GM19351 (cell line): ENCODE results near the gene PLCB3.

ENCODE experiments used
- ATAC-seq: cut with Tn5 transposase; IDR thresholded peaks from one replicate; pipeline ENCODE4 v1.9.1; 2021; ENCODE audit warnings: mild to moderate bottlenecking, moderate library complexity; ENCODE audit not compliant: unreplicated experiment

The PLCB3 gene

DNA sequence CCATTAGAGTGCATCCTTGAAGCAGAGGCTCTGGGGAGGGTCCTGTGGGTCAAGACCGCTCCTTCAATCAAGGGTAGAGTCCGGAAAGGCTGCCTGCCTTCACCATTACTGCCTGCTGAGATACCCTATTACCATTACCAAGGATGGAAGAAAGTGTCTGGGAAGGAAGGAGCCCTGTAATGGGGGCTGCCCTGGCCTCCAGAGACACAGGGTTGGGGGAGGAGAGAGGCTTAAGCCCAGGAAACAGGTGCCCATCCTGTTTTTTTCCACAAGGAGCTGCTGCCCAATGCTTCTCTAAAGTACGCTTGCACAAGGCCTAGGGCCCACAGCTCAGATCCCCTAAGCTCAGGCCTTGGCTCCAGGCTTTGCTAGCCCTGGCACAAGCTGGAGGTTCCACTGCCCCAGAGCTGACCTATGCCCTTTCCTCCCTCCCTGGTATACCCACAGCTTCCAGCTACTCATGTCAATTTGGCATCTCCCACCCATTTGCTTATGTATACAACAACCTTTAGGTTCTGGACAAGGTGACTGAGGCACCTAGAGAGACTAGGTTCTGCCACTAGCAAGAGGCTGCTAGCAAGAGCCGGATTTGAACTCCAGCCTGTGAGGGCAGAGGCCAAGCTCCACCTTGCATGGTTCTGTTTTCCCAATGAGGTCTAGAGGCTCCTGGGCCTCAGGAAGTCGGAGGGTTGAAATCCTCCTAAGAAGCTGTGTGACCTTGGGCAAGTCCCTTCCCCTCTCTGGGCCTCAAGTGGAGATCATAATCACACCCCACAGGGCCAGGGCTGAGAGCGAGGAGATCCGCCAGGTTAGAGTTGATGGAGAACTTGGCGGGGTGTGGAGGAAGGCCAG, 1.5 kb upstream of the PLCB3 start:
- ATAC-seq, result no peak

- no peak for ATAC-seq
Measured at GRCh38 chr11:64250415-64251015, 815 bp upstream of the PLCB3 start.

DNA sequence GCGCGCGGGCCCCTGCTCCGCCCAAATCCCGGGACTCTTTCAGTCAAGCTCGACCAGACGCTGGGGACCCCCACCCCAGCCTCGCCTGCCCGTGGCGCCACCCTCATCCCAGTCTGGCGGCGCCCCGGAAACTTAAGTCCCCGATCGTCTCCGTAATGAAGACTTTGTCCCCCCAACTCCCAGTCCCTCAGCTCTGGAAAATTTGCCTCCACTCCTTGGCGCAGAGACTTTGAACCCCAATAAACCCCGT, 348 bp downstream of the PLCB3 start:
- no peak for ATAC-seq

GRCh38 chr11:64252003-64252872, 908 bp downstream of the PLCB3 start:
- no peak for ATAC-seq

- no peak for ATAC-seq
Measured at GRCh38 chr11:64253043-64253442, 1.7 kb downstream of the PLCB3 start.

GRCh38 chr11:64253481-64253880, 2.2 kb downstream of the PLCB3 start:
- no peak for ATAC-seq

GRCh38 chr11:64254326-64254725, 3.0 kb downstream of the PLCB3 start:
- no peak for ATAC-seq

GRCh38 chr11:64255135-64256128, 4.1 kb downstream of the PLCB3 start:
- ATAC-seq, result no peak

GRCh38 chr11:64256300-64256699, 5.0 kb downstream of the PLCB3 start:
- ATAC-seq, result no peak

- ATAC-seq, result no peak
Measured at GRCh38 chr11:64258356-64258755, 7.0 kb downstream of the PLCB3 start.

- no peak for ATAC-seq
Measured at GRCh38 chr11:64258946-64259532, 7.7 kb downstream of the PLCB3 start.

GRCh38 chr11:64259533-64260067, 8.3 kb downstream of the PLCB3 start:
- no peak for ATAC-seq

DNA sequence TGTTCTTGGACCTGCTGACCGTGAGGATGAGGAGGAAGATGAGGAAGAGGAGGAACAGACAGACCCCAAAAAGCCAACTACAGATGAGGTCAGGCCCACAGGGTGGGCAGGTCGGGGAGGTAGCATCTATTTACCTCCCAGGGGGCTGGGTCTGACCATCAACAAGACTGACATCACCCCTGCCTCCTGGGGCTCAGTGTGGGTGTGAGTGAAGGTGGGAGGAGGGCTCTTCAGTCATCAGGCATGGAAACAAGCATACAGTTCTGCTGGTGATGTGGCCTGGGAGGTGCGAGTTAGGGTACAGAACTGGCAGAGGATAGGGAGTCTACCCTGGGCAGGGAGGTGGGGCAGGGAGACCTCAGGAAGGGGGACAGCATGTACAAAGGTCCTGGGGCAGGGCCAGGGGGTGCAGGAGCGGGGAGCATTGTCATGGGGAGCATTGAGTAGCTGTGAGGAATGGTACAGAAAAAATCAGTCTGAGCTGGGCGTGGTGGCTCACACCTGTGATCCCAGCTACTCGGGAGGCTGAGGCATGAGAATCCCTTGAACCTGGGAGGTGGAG, 8.9 kb downstream of the PLCB3 start:
- ATAC-seq, result no peak

DNA sequence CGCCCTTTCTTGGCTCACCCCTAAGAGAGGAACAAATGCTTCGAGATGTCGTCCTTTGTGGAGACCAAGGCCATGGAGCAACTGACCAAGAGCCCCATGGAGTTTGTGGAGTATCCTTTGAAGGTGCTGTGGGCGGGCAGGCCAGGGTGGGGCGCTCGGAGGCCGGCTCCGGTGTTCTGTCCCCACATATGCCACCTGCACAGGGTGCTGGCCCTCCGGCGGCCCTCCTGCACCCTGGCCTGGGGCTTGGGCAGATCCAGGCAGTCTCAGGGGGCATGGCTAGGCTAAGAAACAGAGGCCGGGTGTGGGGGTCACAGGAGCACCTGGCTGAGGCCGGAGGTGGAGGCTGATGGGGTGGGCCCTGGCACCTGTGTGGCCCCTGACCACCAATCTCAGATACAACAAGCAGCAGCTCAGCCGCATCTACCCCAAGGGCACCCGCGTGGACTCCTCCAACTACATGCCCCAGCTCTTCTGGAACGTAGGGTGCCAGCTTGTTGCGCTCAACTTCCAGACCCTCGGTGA, 10.3 kb downstream of the PLCB3 start:
- no peak for ATAC-seq

- ATAC-seq, result no peak
Measured at GRCh38 chr11:64262271-64263002, 11.1 kb downstream of the PLCB3 start.

DNA sequence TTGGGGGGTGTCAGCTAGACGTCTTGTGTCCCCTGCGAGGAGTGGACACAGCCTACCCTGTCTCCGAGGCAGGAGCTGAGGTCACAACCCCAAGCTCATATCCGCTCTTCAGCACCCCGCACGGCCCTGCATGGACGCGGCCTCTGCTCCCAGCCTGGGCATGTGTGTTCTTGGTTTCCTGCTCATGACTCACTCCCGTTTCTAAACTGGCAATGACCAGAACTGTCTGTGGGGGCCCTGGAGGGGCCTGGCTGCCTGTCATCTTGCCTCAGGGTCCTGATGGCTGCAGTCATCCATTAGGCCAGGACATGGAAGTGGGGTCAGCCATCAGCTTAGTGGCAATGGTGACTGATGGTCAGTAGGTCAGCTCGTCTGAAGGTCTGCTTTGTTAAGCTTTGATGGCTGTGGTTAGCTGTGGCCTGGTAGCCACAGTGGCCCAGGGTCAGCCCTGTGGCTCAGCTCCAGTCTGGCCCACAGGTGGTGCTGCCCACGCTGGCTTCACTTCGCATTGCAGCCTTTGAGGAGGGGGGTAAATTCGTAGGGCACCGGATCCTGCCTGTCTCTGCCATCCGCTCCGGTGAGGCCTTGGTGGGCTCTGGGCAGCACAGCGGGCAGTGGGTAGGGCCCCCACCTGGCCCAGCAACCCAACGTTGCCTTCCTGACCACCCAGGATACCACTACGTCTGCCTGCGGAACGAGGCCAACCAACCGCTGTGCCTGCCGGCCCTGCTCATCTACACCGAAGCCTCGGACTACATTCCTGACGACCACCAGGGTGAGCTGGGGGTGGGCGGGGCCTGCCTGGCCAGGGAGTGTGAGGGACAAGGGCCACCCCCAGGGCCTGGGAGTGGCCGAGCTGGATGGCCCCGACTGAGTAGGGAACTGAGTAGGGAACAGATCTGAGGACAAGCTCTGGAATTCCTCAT, 12.0 kb downstream of the PLCB3 start:
- no peak for ATAC-seq

DNA sequence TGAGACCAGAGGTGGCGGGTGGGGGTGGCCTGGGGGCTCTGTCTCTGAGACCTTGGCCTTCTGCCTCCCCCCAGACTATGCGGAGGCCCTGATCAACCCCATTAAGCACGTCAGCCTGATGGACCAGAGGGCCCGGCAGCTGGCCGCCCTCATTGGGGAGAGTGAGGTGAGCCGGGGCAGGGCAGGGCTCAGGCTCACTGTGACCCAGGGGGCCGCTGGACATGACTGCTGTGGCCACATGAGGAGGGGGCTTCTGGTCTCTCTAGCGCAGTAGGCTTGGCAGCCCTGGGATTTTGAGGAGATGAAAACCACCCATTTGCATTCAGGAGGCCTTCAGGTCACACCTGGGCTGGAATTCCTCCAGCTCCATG, 12.6 kb downstream of the PLCB3 start:
- no peak for ATAC-seq

DNA sequence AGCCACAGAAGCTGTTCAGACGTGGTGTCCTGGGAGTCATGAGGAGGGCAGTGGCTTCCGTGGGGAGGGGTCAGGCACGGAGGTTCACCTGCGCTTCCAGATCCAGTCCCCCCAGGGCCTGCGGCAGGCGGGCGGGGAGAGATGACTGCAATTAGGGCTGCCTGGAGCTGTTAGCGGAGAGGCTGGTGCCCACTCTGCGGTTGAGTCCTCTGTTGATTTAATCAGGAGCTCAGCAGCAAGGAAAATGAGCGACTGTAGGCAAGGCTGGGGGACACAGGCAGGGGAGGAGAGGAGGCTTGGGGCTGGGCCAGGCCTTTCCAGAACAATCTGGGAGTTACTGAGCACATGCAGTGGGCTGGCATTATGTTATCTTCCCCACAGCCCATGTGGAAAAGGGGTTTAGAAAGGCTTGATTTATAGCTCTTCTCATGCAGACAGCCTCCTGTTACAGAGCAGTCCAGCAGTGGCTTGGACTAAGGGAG, 13.1 kb downstream of the PLCB3 start:
- ATAC-seq, result no peak
